Esophagus squamous epithelium (tissue), 4 donors: ENCODE data around the gene GTF3A.
A peak's percentile ranks its signal among the peaks of the same experiment; 100 is the strongest.

Experiments used
- POLR2A ChIP-seq, 4 donors: fragments of 450-650 bp; IDR thresholded peaks; one replicate each; pipeline ENCODE4 v1.6.1; 2017; ENCODE audit warnings: antibody characterized with exemption in 4 of 4, mild to moderate bottlenecking in 4 of 4, moderate library complexity in 3 of 4
- TF ChIP-seq, protein P1 (sequence below), 6 experiments: fragments of 450-650 bp in 4 of 6; fragments of 200-600 bp in 2 of 6; sonication (generic) in 2 of 6; IDR thresholded peaks; one replicate each; pipeline ENCODE4 v1.5.1; 2016 to 2019; ENCODE audit warnings: antibody characterized with exemption in 6 of 6, mild to moderate bottlenecking in 4 of 6, moderate library complexity in 4 of 6

GRCh38 chr13:27375686-27376326 lies 48.6 kb upstream of the GTF3A start:
- TF ChIP-seq, protein P1, sequence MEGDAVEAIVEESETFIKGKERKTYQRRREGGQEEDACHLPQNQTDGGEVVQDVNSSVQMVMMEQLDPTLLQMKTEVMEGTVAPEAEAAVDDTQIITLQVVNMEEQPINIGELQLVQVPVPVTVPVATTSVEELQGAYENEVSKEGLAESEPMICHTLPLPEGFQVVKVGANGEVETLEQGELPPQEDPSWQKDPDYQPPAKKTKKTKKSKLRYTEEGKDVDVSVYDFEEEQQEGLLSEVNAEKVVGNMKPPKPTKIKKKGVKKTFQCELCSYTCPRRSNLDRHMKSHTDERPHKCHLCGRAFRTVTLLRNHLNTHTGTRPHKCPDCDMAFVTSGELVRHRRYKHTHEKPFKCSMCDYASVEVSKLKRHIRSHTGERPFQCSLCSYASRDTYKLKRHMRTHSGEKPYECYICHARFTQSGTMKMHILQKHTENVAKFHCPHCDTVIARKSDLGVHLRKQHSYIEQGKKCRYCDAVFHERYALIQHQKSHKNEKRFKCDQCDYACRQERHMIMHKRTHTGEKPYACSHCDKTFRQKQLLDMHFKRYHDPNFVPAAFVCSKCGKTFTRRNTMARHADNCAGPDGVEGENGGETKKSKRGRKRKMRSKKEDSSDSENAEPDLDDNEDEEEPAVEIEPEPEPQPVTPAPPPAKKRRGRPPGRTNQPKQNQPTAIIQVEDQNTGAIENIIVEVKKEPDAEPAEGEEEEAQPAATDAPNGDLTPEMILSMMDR (IDR thresholded peaks at IDR 0.05) = peak in 5 of 6 experiments; percentile 47 to 70 (median 66)
- no peak for TF ChIP-seq POLR2A (IDR thresholded peaks at IDR 0.05)
